Endodermal cell (in vitro differentiated cells): ENCODE results near the gene ADH1C. TPM values are rescaled to one million over a fixed set of nuclear protein-coding genes. Genes with fewer than 3 reads are reported as not detected.

Experiments
- DNase-seq: peaks from one replicate; pipeline ENCODE4 v3.0.0-alpha.2; 2017
- H3K27ac ChIP-seq: 2 replicates; pipeline ENCODE4 v1.5.1; 2013; ENCODE audit warnings: mild to moderate bottlenecking, low read depth, low read length, moderate library complexity
- H3K27me3 ChIP-seq: 2 replicates; pipeline ENCODE4 v1.6.1; 2013; ENCODE audit warnings: mild to moderate bottlenecking, low read length, moderate library complexity; ENCODE audit not compliant: insufficient read depth, control insufficient read depth, poor library complexity, severe bottlenecking
- H3K36me3 ChIP-seq: 2 replicates; pipeline ENCODE4 v1.7.0; 2013; ENCODE audit warnings: mild to moderate bottlenecking, low read length, moderate library complexity; ENCODE audit not compliant: control insufficient read depth, insufficient read depth
- H3K4me1 ChIP-seq: one replicate; pipeline ENCODE4 v1.7.0; 2013; ENCODE audit warnings: low read length; ENCODE audit not compliant: control insufficient read depth, insufficient read depth
- H3K4me3 ChIP-seq: 2 replicates; pipeline ENCODE4 v1.5.1; 2013; ENCODE audit warnings: mild to moderate bottlenecking, low read length, moderate library complexity
- H3K9ac ChIP-seq: 2 replicates; pipeline ENCODE4 v1.6.1; 2013; ENCODE audit warnings: mild to moderate bottlenecking, low read length, moderate library complexity; ENCODE audit not compliant: poor library complexity, severe bottlenecking; ENCODE audit errors: extremely low read depth
- H3K9me3 ChIP-seq: 2 replicates; pipeline ENCODE4 v1.6.1; 2013; ENCODE audit warnings: mild to moderate bottlenecking, low read length, moderate library complexity; ENCODE audit not compliant: control insufficient read depth
- H3K27ac Mint-ChIP-seq: 2 replicates; pipeline ENCODE4 v1.8.0; 2020; ENCODE audit warnings: mixed read lengths
- H3K27me3 Mint-ChIP-seq: 2 replicates; pipeline ENCODE4 v1.8.0; 2021; ENCODE audit warnings: mild to moderate bottlenecking, mixed read lengths; ENCODE audit not compliant: insufficient read depth
- H3K36me3 Mint-ChIP-seq: 2 replicates; pipeline ENCODE4 v1.8.0; 2020; ENCODE audit warnings: low read depth, mixed read lengths
- H3K4me1 Mint-ChIP-seq: 2 replicates; pipeline ENCODE4 v1.8.0; 2020; ENCODE audit warnings: mixed read lengths
- H3K4me3 Mint-ChIP-seq: 2 replicates; pipeline ENCODE4 v1.8.0; 2020; ENCODE audit warnings: mild to moderate bottlenecking, moderate library complexity, mixed read lengths
- H3K9me3 Mint-ChIP-seq: 2 replicates; pipeline ENCODE4 v1.8.0; 2020; ENCODE audit warnings: mild to moderate bottlenecking, mixed read lengths
- CTCF ChIP-seq: fragments of 200-600 bp; sonication (generic); conservative IDR thresholded peaks from 2 replicates; pipeline ENCODE4 v1.5.0; 2021; ENCODE audit warnings: antibody characterized with exemption, mild to moderate bottlenecking
- WGBS, 2 experiments: methylation state at CpG; one replicate each; pipeline versions ENCODE4 v1.1.5 to v1.1.7; 2013; ENCODE audit warnings: missing lambda C conversion rate in 2 of 2, mixed read lengths in 1 of 2; ENCODE audit not compliant: insufficient coverage in 1 of 2, insufficient read length in 1 of 2; 5-methylcytosine and 5-hydroxymethylcytosine counted together
- total RNA-seq, 2 donors: library from RNA; stranded (reverse); fragmentation: NEBNext Ultra II Directional in 1 of 2; extraction: Animal tissue kit (Norgen Biotek cat#: 25700) in 1 of 2; gene quantifications; 2 replicates in 1 of 2; 3 replicates in 1 of 2; pipeline ENCODE4 v1.2.1, GENCODE V29; 2021

Gene ADH1C
- total RNA-seq, 2 donors from 2014 or later, result not detected

- no peaks in the 10 kb centered on the region for H3K4me1 ChIP-seq
- H3K27ac ChIP-seq, result no peak overlapping the region
- no peaks in the 10 kb centered on the region for H3K36me3 ChIP-seq
- no peak for DNase-seq
- no peak overlapping the region for H3K27ac Mint-ChIP-seq
- H3K4me3 Mint-ChIP-seq, result no peak overlapping the region
- no peaks in the 10 kb centered on the region for H3K36me3 Mint-ChIP-seq
- H3K4me3 ChIP-seq, result no peak overlapping the region
- H3K4me1 Mint-ChIP-seq, result no peaks in the 10 kb centered on the region
- H3K27me3 Mint-ChIP-seq, result no peaks in the 10 kb centered on the region
- H3K9me3 ChIP-seq, result peaks cover 12% of the 10 kb centered on the region
- no peak overlapping the region for H3K9ac ChIP-seq
- H3K27me3 ChIP-seq, result no peaks in the 10 kb centered on the region
- WGBS, 2 experiments, result 86 to 90% methylated on average over 3 to 5 of the region's 5 CpGs
- TF ChIP-seq CTCF, result no peak
- H3K9me3 Mint-ChIP-seq, result peaks cover 25% of the 10 kb centered on the region
These were observed 59.2 kb downstream of the ADH1C start for GRCh38 chr4:99293357-99293756.

- Histone ChIP-seq H3K36me3 (no peaks in the 10 kb centered on the region), H3K4me1 (no peaks in the 10 kb centered on the region), H3K27ac (no peak within 1 kb of the TSS), H3K27me3 (no peaks in the 10 kb centered on the region), H3K9ac (no peak within 1 kb of the TSS), H3K4me3 (no peak within 1 kb of the TSS), H3K9me3 (peaks cover 12% of the 10 kb centered on the region)
- H3K27ac Mint-ChIP-seq, result no peak within 1 kb of the TSS
- H3K9me3 Mint-ChIP-seq, result peaks cover 15% of the 10 kb centered on the region
- TF ChIP-seq CTCF, result no peak
- no peaks in the 10 kb centered on the region for H3K27me3 Mint-ChIP-seq
- H3K36me3 Mint-ChIP-seq, result no peaks in the 10 kb centered on the region
- no peak for DNase-seq
- WGBS, 2 experiments, result 76% methylated on average over 3 of the region's 3 CpGs; no CpG with 5 or more reads in 1 of the 2 experiments
- no peaks in the 10 kb centered on the region for H3K4me1 Mint-ChIP-seq
- H3K4me3 Mint-ChIP-seq, result no peak within 1 kb of the TSS
These were observed 61.4 kb downstream of the ADH1C start, which contains the start of gene ADH1A for GRCh38 chr4:99290848-99291786. ADH1A (minus strand) TSS chr4:99290985; CDS start chr4:99290914, 71 bp downstream.

Other genes with a start within 250 kb of the ADH1C start
- gene ADH4, start 208.4 kb downstream of the ADH1C start, total RNA-seq, result not detected
- not detected for gene ADH6, start 133.5 kb downstream of the ADH1C start, total RNA-seq
- not detected for gene ADH1A, start 61.8 kb downstream of the ADH1C start, total RNA-seq
- not detected for gene ADH1B, start 31.3 kb downstream of the ADH1C start, total RNA-seq
- gene ADH7, start 82.6 kb upstream of the ADH1C start, total RNA-seq, result not detected
- gene C4orf17, start 158.3 kb upstream of the ADH1C start, total RNA-seq, result not detected
- gene TRMT10A, start 211.3 kb upstream of the ADH1C start, total RNA-seq, result 1 to 10 TPM; 4.4 to 5.5 TPM
- gene MTTP, start 222.1 kb upstream of the ADH1C start, total RNA-seq, result under 1 TPM; 0.11 to 0.42 TPM